OCI-LY3 (cell line): ENCODE measurements around the gene CSH1.

Source experiments
- EZH2phosphoT487 ChIP-seq: fragments of 200-600 bp; shearing (Covaris generic); IDR thresholded peaks from 2 replicates; pipeline ENCODE4 v1.6.1; 2018; ENCODE audit warnings: antibody characterized with exemption, mixed run types, low read depth
- TF ChIP-seq, protein P1 (sequence below): fragments of 200-600, 300-600 bp; sonication (generic); IDR thresholded peaks from 2 replicates; pipeline ENCODE4 v1.5.1; 2014; ENCODE audit warnings: antibody characterized with exemption, low read length, low read depth

DNA sequence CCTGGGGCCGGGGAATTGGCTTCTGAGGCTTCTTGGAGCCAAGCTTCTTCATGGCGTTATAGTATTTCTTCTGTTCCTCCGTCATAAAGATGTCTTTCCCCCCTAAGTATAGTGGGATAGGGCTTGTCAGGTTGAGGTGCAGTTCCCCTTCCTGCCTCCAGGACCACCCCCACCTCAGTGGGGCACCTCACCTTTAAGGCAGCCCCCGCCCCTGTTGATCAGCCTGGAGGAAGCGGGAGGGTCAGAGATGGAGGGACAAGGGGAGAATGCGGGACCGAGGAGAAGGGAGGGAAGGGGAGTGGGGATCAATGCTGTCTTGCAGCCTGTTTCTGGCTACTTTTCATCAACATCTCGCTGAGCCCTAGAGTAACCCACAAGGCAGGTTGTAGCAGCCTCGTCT is 47.4 kb upstream of the CSH1 start:
- TF ChIP-seq, protein P1, sequence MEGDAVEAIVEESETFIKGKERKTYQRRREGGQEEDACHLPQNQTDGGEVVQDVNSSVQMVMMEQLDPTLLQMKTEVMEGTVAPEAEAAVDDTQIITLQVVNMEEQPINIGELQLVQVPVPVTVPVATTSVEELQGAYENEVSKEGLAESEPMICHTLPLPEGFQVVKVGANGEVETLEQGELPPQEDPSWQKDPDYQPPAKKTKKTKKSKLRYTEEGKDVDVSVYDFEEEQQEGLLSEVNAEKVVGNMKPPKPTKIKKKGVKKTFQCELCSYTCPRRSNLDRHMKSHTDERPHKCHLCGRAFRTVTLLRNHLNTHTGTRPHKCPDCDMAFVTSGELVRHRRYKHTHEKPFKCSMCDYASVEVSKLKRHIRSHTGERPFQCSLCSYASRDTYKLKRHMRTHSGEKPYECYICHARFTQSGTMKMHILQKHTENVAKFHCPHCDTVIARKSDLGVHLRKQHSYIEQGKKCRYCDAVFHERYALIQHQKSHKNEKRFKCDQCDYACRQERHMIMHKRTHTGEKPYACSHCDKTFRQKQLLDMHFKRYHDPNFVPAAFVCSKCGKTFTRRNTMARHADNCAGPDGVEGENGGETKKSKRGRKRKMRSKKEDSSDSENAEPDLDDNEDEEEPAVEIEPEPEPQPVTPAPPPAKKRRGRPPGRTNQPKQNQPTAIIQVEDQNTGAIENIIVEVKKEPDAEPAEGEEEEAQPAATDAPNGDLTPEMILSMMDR: no peak
- TF ChIP-seq EZH2phosphoT487: no peak
